ENCODE data around the gene HSBP1L1.

Gene HSBP1L1

GRCh38 chr18:80012714-80013113 is 48.3 kb downstream of the HSBP1L1 start:
- DNase-seq (ENCODE audit: low read depth): no peak
- no peak overlapping the region for H3K4me3 ChIP-seq (ENCODE audit: low read depth, low read length)
- no peak for TF ChIP-seq MYC (IDR thresholded peaks at IDR 0.05; ENCODE audit: low read depth, low read length)
- no peak for TF ChIP-seq POLR2A (IDR thresholded peaks at IDR 0.05; ENCODE audit: extremely low read depth, insufficient read length)
- TF ChIP-seq, protein P1, sequence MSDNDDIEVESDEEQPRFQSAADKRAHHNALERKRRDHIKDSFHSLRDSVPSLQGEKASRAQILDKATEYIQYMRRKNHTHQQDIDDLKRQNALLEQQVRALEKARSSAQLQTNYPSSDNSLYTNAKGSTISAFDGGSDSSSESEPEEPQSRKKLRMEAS (IDR thresholded peaks at IDR 0.05; ENCODE audit: low read depth, low read length): no peak
- TF ChIP-seq, protein P2, sequence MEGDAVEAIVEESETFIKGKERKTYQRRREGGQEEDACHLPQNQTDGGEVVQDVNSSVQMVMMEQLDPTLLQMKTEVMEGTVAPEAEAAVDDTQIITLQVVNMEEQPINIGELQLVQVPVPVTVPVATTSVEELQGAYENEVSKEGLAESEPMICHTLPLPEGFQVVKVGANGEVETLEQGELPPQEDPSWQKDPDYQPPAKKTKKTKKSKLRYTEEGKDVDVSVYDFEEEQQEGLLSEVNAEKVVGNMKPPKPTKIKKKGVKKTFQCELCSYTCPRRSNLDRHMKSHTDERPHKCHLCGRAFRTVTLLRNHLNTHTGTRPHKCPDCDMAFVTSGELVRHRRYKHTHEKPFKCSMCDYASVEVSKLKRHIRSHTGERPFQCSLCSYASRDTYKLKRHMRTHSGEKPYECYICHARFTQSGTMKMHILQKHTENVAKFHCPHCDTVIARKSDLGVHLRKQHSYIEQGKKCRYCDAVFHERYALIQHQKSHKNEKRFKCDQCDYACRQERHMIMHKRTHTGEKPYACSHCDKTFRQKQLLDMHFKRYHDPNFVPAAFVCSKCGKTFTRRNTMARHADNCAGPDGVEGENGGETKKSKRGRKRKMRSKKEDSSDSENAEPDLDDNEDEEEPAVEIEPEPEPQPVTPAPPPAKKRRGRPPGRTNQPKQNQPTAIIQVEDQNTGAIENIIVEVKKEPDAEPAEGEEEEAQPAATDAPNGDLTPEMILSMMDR (IDR thresholded peaks at IDR 0.05; ENCODE audit: low read depth, low read length): no peak

All from NB4 (cell line).